Measurements from ENCODE around the gene COLEC12. TPM values are rescaled to one million over a fixed set of nuclear protein-coding genes. Genes with fewer than 3 reads are reported as not detected.

The COLEC12 gene
- total and polyA plus RNA-seq, 2 experiments from 2014 or later: 23.2 to 28.3 TPM

DNA sequence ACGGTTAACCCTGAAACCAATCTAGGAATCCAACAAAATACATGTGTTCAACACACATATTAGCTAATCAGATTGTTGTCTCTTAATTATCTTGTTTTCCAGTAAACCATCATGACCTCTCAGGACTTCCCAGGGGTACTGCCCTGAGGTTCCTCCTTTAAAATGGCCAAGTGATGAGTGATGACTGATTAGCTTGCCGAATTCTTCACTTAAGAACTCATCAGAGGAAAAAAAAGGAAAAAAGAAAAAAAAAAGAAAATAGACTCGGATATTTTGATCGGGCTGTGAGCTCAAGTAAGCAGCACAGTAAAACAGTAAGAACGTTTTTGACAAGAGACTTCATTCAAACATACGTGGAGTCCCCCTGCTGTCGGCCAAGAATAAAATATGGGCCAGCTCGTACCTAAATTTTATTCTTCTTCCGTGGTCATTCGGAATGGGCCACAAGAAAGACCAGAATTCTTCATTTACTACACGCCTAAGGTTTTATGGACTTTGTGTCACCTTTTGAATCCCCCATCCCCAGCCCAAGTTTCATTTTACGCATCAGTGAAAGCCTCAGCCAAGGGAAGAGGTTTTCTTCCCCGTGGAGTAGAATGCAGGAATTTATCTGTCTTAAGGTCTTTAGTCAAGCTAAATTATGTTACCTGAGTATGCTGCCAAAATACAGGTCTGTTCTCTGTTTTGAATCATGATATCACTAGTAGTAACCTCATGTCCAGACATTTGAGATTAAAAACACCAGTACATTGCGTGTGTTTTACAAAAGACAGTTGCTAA lies 40.5 kb downstream of the COLEC12 start:
- Histone ChIP-seq H4K20me1 (ENCODE audit: insufficient read depth, poor library complexity, severe bottlenecking) (no peaks in the 10 kb centered on the region), H3K4me1 (ENCODE audit: insufficient read depth) (peaks cover 14% of the 10 kb centered on the region), H3K36me3 (replicated peaks; ENCODE audit: insufficient read depth, low read depth) (no peaks in the 10 kb centered on the region), H3K27ac (no peak overlapping the region), H3K4me3 (no peak overlapping the region), H3K27me3 (no peaks in the 10 kb centered on the region), H3K9me2 (replicated peaks; ENCODE audit: insufficient read depth) (no peaks in the 10 kb centered on the region), H3K4me2 (no peak overlapping the region), H3K9me3 (ENCODE audit: low read depth) (no peaks in the 10 kb centered on the region), H2AFZ (no peak overlapping the region), H3K79me2 (no peaks in the 10 kb centered on the region)
- no peak for TF ChIP-seq EZH2phosphoT487 (IDR thresholded peaks at IDR 0.05; ENCODE audit: low read depth, severe bottlenecking, unreplicated experiment)
- TF ChIP-seq EZH2 (IDR thresholded peaks at IDR 0.05; ENCODE audit: borderline replicate concordance): no peak
- TF ChIP-seq, protein P1, sequence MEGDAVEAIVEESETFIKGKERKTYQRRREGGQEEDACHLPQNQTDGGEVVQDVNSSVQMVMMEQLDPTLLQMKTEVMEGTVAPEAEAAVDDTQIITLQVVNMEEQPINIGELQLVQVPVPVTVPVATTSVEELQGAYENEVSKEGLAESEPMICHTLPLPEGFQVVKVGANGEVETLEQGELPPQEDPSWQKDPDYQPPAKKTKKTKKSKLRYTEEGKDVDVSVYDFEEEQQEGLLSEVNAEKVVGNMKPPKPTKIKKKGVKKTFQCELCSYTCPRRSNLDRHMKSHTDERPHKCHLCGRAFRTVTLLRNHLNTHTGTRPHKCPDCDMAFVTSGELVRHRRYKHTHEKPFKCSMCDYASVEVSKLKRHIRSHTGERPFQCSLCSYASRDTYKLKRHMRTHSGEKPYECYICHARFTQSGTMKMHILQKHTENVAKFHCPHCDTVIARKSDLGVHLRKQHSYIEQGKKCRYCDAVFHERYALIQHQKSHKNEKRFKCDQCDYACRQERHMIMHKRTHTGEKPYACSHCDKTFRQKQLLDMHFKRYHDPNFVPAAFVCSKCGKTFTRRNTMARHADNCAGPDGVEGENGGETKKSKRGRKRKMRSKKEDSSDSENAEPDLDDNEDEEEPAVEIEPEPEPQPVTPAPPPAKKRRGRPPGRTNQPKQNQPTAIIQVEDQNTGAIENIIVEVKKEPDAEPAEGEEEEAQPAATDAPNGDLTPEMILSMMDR (IDR thresholded peaks at IDR 0.05; ENCODE audit: poor library complexity): no peak
- DNase-seq (ENCODE audit: low spot score): no peak
- WGBS (ENCODE audit: low lambda C conversion rate, missing lambda C conversion rate): 83% methylated on average over 14 of the region's 14 CpGs

DNA sequence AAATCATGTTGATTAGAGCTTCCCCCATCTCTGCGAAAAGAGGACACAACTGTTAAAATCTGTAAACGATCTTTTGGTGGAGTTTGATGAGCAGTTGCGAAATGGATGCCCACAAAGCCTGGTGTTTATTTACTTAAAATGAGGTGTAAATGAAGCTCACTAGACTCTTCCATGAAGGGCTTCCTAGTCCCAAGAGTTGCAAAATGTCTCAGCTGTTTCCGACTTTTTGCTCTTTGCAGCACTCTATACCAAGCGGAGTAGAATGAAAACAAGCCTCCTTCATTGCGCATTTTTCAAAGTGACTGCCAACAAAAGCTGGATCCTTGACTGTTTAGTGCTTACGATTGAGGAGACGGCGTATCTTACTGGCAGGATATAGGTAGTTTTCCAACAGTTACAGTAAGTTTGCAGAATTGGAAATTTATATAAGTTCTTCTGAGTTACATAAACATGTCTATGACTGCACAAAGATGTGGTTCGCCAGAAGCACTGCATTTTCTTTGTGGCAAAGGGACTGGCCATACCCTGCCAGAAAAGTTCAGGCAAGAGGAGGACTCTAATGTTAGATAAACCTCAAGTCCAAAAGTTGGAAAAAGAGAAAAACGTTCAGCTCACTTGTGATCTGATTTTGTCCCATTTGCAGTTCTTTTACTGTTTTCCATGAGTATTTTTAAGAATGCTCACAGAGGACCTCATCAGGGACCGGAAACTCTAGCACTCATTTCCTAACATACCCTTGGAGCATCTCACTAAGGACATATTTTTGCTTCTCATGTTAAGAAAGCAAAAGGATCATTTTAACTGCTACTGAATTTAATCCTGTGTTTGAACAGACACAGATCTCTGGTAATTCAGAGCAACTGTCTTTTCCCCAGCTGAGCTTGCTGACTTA lies 42.7 kb downstream of the COLEC12 start:
- DNase-seq (ENCODE audit: low spot score): peak; percentile 13
- Histone ChIP-seq H3K4me2 (peak overlapping the region; percentile 59), H3K9me3 (ENCODE audit: low read depth) (no peaks in the 10 kb centered on the region), H4K20me1 (ENCODE audit: insufficient read depth, poor library complexity, severe bottlenecking) (no peaks in the 10 kb centered on the region), H2AFZ (no peak overlapping the region), H3K27me3 (no peaks in the 10 kb centered on the region), H3K4me3 (no peak overlapping the region), H3K4me1 (ENCODE audit: insufficient read depth) (peaks cover 14% of the 10 kb centered on the region), H3K27ac (peak overlapping the region; percentile 88), H3K79me2 (no peaks in the 10 kb centered on the region), H3K9me2 (replicated peaks; ENCODE audit: insufficient read depth) (no peaks in the 10 kb centered on the region), H3K36me3 (replicated peaks; ENCODE audit: insufficient read depth, low read depth) (no peaks in the 10 kb centered on the region)
- WGBS (ENCODE audit: low lambda C conversion rate, missing lambda C conversion rate): 57% methylated on average over 12 of the region's 12 CpGs
- TF ChIP-seq EZH2phosphoT487 (IDR thresholded peaks at IDR 0.05; ENCODE audit: low read depth, severe bottlenecking, unreplicated experiment) (no peak), EZH2 (IDR thresholded peaks at IDR 0.05; ENCODE audit: borderline replicate concordance) (no peak)
- TF ChIP-seq, protein P1 (IDR thresholded peaks at IDR 0.05; ENCODE audit: poor library complexity): no peak

DNA sequence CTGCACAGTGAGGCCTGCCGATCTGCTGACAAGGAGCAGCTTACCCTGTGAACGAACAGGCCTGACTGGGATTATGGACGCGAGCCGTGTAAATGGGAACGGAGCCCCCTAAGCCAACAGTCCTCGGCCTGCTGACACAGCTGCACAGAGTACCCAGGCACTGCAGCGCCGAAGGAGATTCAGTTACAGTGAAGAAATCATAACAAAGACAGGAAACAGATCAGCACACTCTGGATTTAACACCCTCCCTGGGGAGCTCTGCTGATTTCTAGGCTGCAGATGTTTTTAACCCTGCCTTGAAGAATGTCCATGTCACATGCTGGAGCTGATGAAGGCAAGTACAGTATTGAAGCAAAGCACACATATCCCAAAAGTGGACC lies 43.4 kb downstream of the COLEC12 start:
- TF ChIP-seq, protein P1 (IDR thresholded peaks at IDR 0.05; ENCODE audit: poor library complexity): no peak
- TF ChIP-seq EZH2 (IDR thresholded peaks at IDR 0.05; ENCODE audit: borderline replicate concordance): no peak
- no peak for TF ChIP-seq EZH2phosphoT487 (IDR thresholded peaks at IDR 0.05; ENCODE audit: low read depth, severe bottlenecking, unreplicated experiment)
- no peak overlapping the region for H3K4me3 ChIP-seq
- H3K9me2 ChIP-seq (replicated peaks; ENCODE audit: insufficient read depth): no peaks in the 10 kb centered on the region
- H3K27ac ChIP-seq: peak overlapping the region; percentile 88
- no peaks in the 10 kb centered on the region for H3K9me3 ChIP-seq (ENCODE audit: low read depth)
- peak; percentile 58 for DNase-seq (ENCODE audit: low spot score)
- no peaks in the 10 kb centered on the region for H3K36me3 ChIP-seq (replicated peaks; ENCODE audit: insufficient read depth, low read depth)
- H3K27me3 ChIP-seq: no peaks in the 10 kb centered on the region
- H4K20me1 ChIP-seq (ENCODE audit: insufficient read depth, poor library complexity, severe bottlenecking): no peaks in the 10 kb centered on the region
- peaks cover 14% of the 10 kb centered on the region for H3K4me1 ChIP-seq (ENCODE audit: insufficient read depth)
- peak overlapping the region; percentile 59 for H3K4me2 ChIP-seq
- H2AFZ ChIP-seq: no peak overlapping the region
- no peaks in the 10 kb centered on the region for H3K79me2 ChIP-seq
- WGBS (ENCODE audit: low lambda C conversion rate, missing lambda C conversion rate): 25% methylated on average over 9 of the region's 9 CpGs
